ENCODE measurements around the gene TCF7L2. TPM values are rescaled to one million over a fixed set of nuclear protein-coding genes. Genes with fewer than 3 reads are reported as not detected.
A peak's percentile ranks its signal among the peaks of the same experiment; 100 is the strongest.

Gene TCF7L2
- total and polyA plus RNA-seq, 2 donors: 1.4 to 11.1 TPM

- Histone ChIP-seq H3K27me3 (ENCODE audit: control insufficient read depth in 2 of 2, insufficient read depth in 1 of 2, low read length in 1 of 2) (no peaks in the 10 kb centered on the region), H3K36me3 (ENCODE audit: control insufficient read depth in 2 of 2, insufficient read depth in 2 of 2, low read length in 1 of 2) (no peaks in the 10 kb centered on the region), H3K4me3 (ENCODE audit: low read length in 2 of 2) (no peak overlapping the region), H3K27ac (ENCODE audit: low read depth in 1 of 2, low read length in 1 of 2) (no peak overlapping the region), H3K9me3 (ENCODE audit: control insufficient read depth in 2 of 2, insufficient read depth in 1 of 2, low read length in 1 of 2) (no peaks in the 10 kb centered on the region), H3K4me1 (ENCODE audit: control insufficient read depth in 2 of 2, insufficient read depth in 2 of 2, low read length in 2 of 2) (peaks cover 6 to 17% of the 10 kb centered on the region in 2 donors)
- DNase-seq (ENCODE audit: low read depth in 6 of 9, low spot score in 9 of 9): peak in 1 of 9 donors; percentile 25
- WGBS: 0% methylated on average over 2 of the region's 2 CpGs
Measured at GRCh38 chr10:113027230-113027573, 77.2 kb downstream of the TCF7L2 start.

GRCh38 chr10:113027574-113028455 lies 77.8 kb downstream of the TCF7L2 start:
- no peak for DNase-seq (ENCODE audit: low read depth in 6 of 9, low spot score in 9 of 9)
- H3K27ac ChIP-seq (ENCODE audit: low read depth in 1 of 2, low read length in 1 of 2): no peak overlapping the region
- H3K4me1 ChIP-seq (ENCODE audit: control insufficient read depth in 2 of 2, insufficient read depth in 2 of 2, low read length in 2 of 2): peaks cover 6 to 17% of the 10 kb centered on the region in 2 donors
- no peaks in the 10 kb centered on the region for H3K27me3 ChIP-seq (ENCODE audit: control insufficient read depth in 2 of 2, insufficient read depth in 1 of 2, low read length in 1 of 2)
- H3K36me3 ChIP-seq (ENCODE audit: control insufficient read depth in 2 of 2, insufficient read depth in 2 of 2, low read length in 1 of 2): no peaks in the 10 kb centered on the region
- 38% methylated on average over 15 of the region's 15 CpGs for WGBS
- no peaks in the 10 kb centered on the region for H3K9me3 ChIP-seq (ENCODE audit: control insufficient read depth in 2 of 2, insufficient read depth in 1 of 2, low read length in 1 of 2)
- no peak overlapping the region for H3K4me3 ChIP-seq (ENCODE audit: low read length in 2 of 2)

GRCh38 chr10:113028456-113029440 lies 78.7 kb downstream of the TCF7L2 start:
- Histone ChIP-seq H3K27me3 (ENCODE audit: control insufficient read depth in 2 of 2, insufficient read depth in 1 of 2, low read length in 1 of 2) (no peaks in the 10 kb centered on the region), H3K4me3 (ENCODE audit: low read length in 2 of 2) (no peak overlapping the region), H3K36me3 (ENCODE audit: control insufficient read depth in 2 of 2, insufficient read depth in 2 of 2, low read length in 1 of 2) (no peaks in the 10 kb centered on the region), H3K27ac (ENCODE audit: low read depth in 1 of 2, low read length in 1 of 2) (no peak overlapping the region), H3K9me3 (ENCODE audit: control insufficient read depth in 2 of 2, insufficient read depth in 1 of 2, low read length in 1 of 2) (no peaks in the 10 kb centered on the region), H3K4me1 (ENCODE audit: control insufficient read depth in 2 of 2, insufficient read depth in 2 of 2, low read length in 2 of 2) (peaks cover 6 to 17% of the 10 kb centered on the region in 2 donors)
- no peak for DNase-seq (ENCODE audit: low read depth in 6 of 9, low spot score in 9 of 9)
- WGBS: 94% methylated on average over 9 of the region's 9 CpGs

- Histone ChIP-seq H3K9me3 (ENCODE audit: control insufficient read depth in 2 of 2, insufficient read depth in 1 of 2, low read length in 1 of 2) (no peaks in the 10 kb centered on the region), H3K4me3 (ENCODE audit: low read length in 2 of 2) (no peak overlapping the region), H3K36me3 (ENCODE audit: control insufficient read depth in 2 of 2, insufficient read depth in 2 of 2, low read length in 1 of 2) (no peaks in the 10 kb centered on the region), H3K4me1 (ENCODE audit: control insufficient read depth in 2 of 2, insufficient read depth in 2 of 2, low read length in 2 of 2) (peaks cover 6 to 17% of the 10 kb centered on the region in 2 donors), H3K27me3 (ENCODE audit: control insufficient read depth in 2 of 2, insufficient read depth in 1 of 2, low read length in 1 of 2) (no peaks in the 10 kb centered on the region), H3K27ac (ENCODE audit: low read depth in 1 of 2, low read length in 1 of 2) (no peak overlapping the region)
- 93% methylated on average over 1 of the region's 1 CpG for WGBS
- DNase-seq (ENCODE audit: low read depth in 6 of 9, low spot score in 9 of 9): no peak
Measured at GRCh38 chr10:113030453-113030852, 80.4 kb downstream of the TCF7L2 start.

GRCh38 chr10:113031147-113031546 lies 81.1 kb downstream of the TCF7L2 start:
- Histone ChIP-seq H3K4me1 (ENCODE audit: control insufficient read depth in 2 of 2, insufficient read depth in 2 of 2, low read length in 2 of 2) (peaks cover 6 to 17% of the 10 kb centered on the region in 2 donors), H3K9me3 (ENCODE audit: control insufficient read depth in 2 of 2, insufficient read depth in 1 of 2, low read length in 1 of 2) (no peaks in the 10 kb centered on the region), H3K36me3 (ENCODE audit: control insufficient read depth in 2 of 2, insufficient read depth in 2 of 2, low read length in 1 of 2) (no peaks in the 10 kb centered on the region), H3K27me3 (ENCODE audit: control insufficient read depth in 2 of 2, insufficient read depth in 1 of 2, low read length in 1 of 2) (no peaks in the 10 kb centered on the region), H3K27ac (ENCODE audit: low read depth in 1 of 2, low read length in 1 of 2) (no peak overlapping the region), H3K4me3 (ENCODE audit: low read length in 2 of 2) (no peak overlapping the region)
- WGBS: 91% methylated on average over 1 of the region's 1 CpG
- DNase-seq (ENCODE audit: low read depth in 6 of 9, low spot score in 9 of 9): no peak

- 97% methylated on average over 8 of the region's 8 CpGs for WGBS
- no peaks in the 10 kb centered on the region for H3K27me3 ChIP-seq (ENCODE audit: control insufficient read depth in 2 of 2, insufficient read depth in 1 of 2, low read length in 1 of 2)
- no peak for DNase-seq (ENCODE audit: low read depth in 6 of 9, low spot score in 9 of 9)
- no peaks in the 10 kb centered on the region for H3K36me3 ChIP-seq (ENCODE audit: control insufficient read depth in 2 of 2, insufficient read depth in 2 of 2, low read length in 1 of 2)
- H3K9me3 ChIP-seq (ENCODE audit: control insufficient read depth in 2 of 2, insufficient read depth in 1 of 2, low read length in 1 of 2): no peaks in the 10 kb centered on the region
- H3K4me1 ChIP-seq (ENCODE audit: control insufficient read depth in 2 of 2, insufficient read depth in 2 of 2, low read length in 2 of 2): no peaks in the 10 kb centered on the region
- H3K27ac ChIP-seq (ENCODE audit: low read depth in 1 of 2, low read length in 1 of 2): no peak overlapping the region
- H3K4me3 ChIP-seq (ENCODE audit: low read length in 2 of 2): no peak overlapping the region
Measured at GRCh38 chr10:113033991-113034390, 83.9 kb downstream of the TCF7L2 start.

- H3K27me3 ChIP-seq (ENCODE audit: control insufficient read depth in 2 of 2, insufficient read depth in 1 of 2, low read length in 1 of 2): no peaks in the 10 kb centered on the region
- no peak for DNase-seq (ENCODE audit: low read depth in 6 of 9, low spot score in 9 of 9)
- WGBS: 96% methylated on average over 5 of the region's 5 CpGs
- no peaks in the 10 kb centered on the region for H3K4me1 ChIP-seq (ENCODE audit: control insufficient read depth in 2 of 2, insufficient read depth in 2 of 2, low read length in 2 of 2)
- H3K4me3 ChIP-seq (ENCODE audit: low read length in 2 of 2): no peak overlapping the region
- no peaks in the 10 kb centered on the region for H3K9me3 ChIP-seq (ENCODE audit: control insufficient read depth in 2 of 2, insufficient read depth in 1 of 2, low read length in 1 of 2)
- no peaks in the 10 kb centered on the region for H3K36me3 ChIP-seq (ENCODE audit: control insufficient read depth in 2 of 2, insufficient read depth in 2 of 2, low read length in 1 of 2)
- no peak overlapping the region for H3K27ac ChIP-seq (ENCODE audit: low read depth in 1 of 2, low read length in 1 of 2)
Measured at GRCh38 chr10:113035732-113036312, 85.8 kb downstream of the TCF7L2 start.

- no peak overlapping the region for H3K4me3 ChIP-seq (ENCODE audit: low read length in 2 of 2)
- no peaks in the 10 kb centered on the region for H3K9me3 ChIP-seq (ENCODE audit: control insufficient read depth in 2 of 2, insufficient read depth in 1 of 2, low read length in 1 of 2)
- no peaks in the 10 kb centered on the region for H3K4me1 ChIP-seq (ENCODE audit: control insufficient read depth in 2 of 2, insufficient read depth in 2 of 2, low read length in 2 of 2)
- no peak for DNase-seq (ENCODE audit: low read depth in 6 of 9, low spot score in 9 of 9)
- 88% methylated on average over 2 of the region's 2 CpGs for whole genome bisulfite sequencing
- no peaks in the 10 kb centered on the region for H3K36me3 ChIP-seq (ENCODE audit: control insufficient read depth in 2 of 2, insufficient read depth in 2 of 2, low read length in 1 of 2)
- no peaks in the 10 kb centered on the region for H3K27me3 ChIP-seq (ENCODE audit: control insufficient read depth in 2 of 2, insufficient read depth in 1 of 2, low read length in 1 of 2)
- no peak overlapping the region for H3K27ac ChIP-seq (ENCODE audit: low read depth in 1 of 2, low read length in 1 of 2)
Measured at GRCh38 chr10:113036619-113037018, 86.6 kb downstream of the TCF7L2 start.
